ENCODE results near the gene B4GALNT2. TPM values are rescaled to one million over a fixed set of nuclear protein-coding genes. Genes with fewer than 3 reads are reported as not detected.
"Not testable (repeated sequence)": the region's sequence is repeated elsewhere in the genome, so short reads cannot be mapped to it uniquely, and the experiment has no call there.

Gene B4GALNT2
- total and polyA plus RNA-seq, 2 donors (not counting 1 experiment from before 2014, with no cell fraction given), result under 0.01 to 0.01 TPM

DNA sequence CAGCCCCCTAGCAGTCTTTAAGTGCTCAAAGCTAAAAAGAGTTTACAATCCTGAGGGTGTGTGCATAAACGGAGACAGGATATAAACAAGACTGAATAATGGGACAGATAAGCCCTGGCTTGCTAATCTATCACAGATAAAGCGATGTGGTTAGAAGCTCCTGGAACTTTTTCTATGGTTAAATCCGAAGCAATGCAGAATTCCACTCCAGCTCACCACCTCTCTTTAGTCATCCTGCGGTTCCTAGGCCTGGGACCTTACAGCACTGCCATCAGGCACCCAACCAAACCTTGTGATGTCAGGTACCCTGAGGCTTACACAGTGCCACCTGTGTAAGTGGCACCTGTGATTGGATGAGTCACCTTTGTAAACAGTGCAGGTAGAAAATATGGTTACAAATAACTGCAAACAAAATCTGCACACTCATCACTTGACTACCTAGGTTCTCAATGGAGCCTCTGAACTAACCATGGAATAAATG is 31.5 kb upstream of the B4GALNT2 start:
- Histone ChIP-seq H3K9me3 (ENCODE audit: control insufficient read depth, insufficient read depth, low read depth, low read length) (no peaks in the 10 kb centered on the region), H3K4me3 (replicated peaks in 1 of 4; ENCODE audit: control extremely low read depth in 1 of 4, insufficient read depth in 1 of 4, low read depth in 3 of 4, low read length in 4 of 4) (no peak overlapping the region), H3K36me3 (ENCODE audit: control insufficient read depth, insufficient read depth, low read length) (no peaks in the 10 kb centered on the region), H3K4me1 (ENCODE audit: control insufficient read depth, extremely low read depth, insufficient read depth, low read length) (peaks cover 13% of the 10 kb centered on the region), H3K27me3 (ENCODE audit: control insufficient read depth, insufficient read depth, low read length) (no peaks in the 10 kb centered on the region), H2AFZ (ENCODE audit: low read length) (no peak overlapping the region), H3K4me2 (ENCODE audit: extremely low read depth, insufficient read depth, low read length) (no peak overlapping the region), H3K79me2 (ENCODE audit: control insufficient read depth, insufficient read depth, low read length) (no peaks in the 10 kb centered on the region), H3K9ac (ENCODE audit: insufficient read depth, low read length) (no peak overlapping the region), H3K27ac (ENCODE audit: insufficient read depth, low read length) (no peak overlapping the region), H4K20me1 (ENCODE audit: control insufficient read depth, extremely low read depth, insufficient read depth, low read length) (no peaks in the 10 kb centered on the region)
- DNase-seq (ENCODE audit: low read depth in 2 of 2), result peak; percentile 48 to 94
- TF ChIP-seq CTCF (conservative IDR thresholded peaks at IDR 0.05 in 1 of 2, IDR thresholded peaks at IDR 0.05 in 1 of 2; ENCODE audit: low read depth in 1 of 2, low read length in 2 of 2) (no peak), EZH2 (IDR thresholded peaks at IDR 0.05; ENCODE audit: low read length, missing control alignments) (no peak)

GRCh38 chr17:49103360-49103759 is 29.2 kb upstream of the B4GALNT2 start:
- H3K36me3 ChIP-seq (ENCODE audit: control insufficient read depth, insufficient read depth, low read length); H3K9me3 ChIP-seq (ENCODE audit: control insufficient read depth, insufficient read depth, low read depth, low read length); H3K4me2 ChIP-seq (ENCODE audit: extremely low read depth, insufficient read depth, low read length); H2AFZ ChIP-seq (ENCODE audit: low read length); H3K27me3 ChIP-seq (ENCODE audit: control insufficient read depth, insufficient read depth, low read length); DNase-seq (ENCODE audit: low read depth in 2 of 2); H3K4me3 ChIP-seq (replicated peaks in 1 of 4; ENCODE audit: control extremely low read depth in 1 of 4, insufficient read depth in 1 of 4, low read depth in 3 of 4, low read length in 4 of 4); H4K20me1 ChIP-seq (ENCODE audit: control insufficient read depth, extremely low read depth, insufficient read depth, low read length); H3K79me2 ChIP-seq (ENCODE audit: control insufficient read depth, insufficient read depth, low read length); H3K9ac ChIP-seq (ENCODE audit: insufficient read depth, low read length); H3K27ac ChIP-seq (ENCODE audit: insufficient read depth, low read length): not testable (repeated sequence)
- peaks cover 17% of the 10 kb centered on the region for H3K4me1 ChIP-seq (ENCODE audit: control insufficient read depth, extremely low read depth, insufficient read depth, low read length)

GRCh38 chr17:49104511-49105074 is 28.0 kb upstream of the B4GALNT2 start:
- peak; percentile 28 to 39 for DNase-seq (ENCODE audit: low read depth in 2 of 2)
- no peak overlapping the region for H3K4me3 ChIP-seq (replicated peaks in 1 of 4; ENCODE audit: control extremely low read depth in 1 of 4, insufficient read depth in 1 of 4, low read depth in 3 of 4, low read length in 4 of 4)
- no peaks in the 10 kb centered on the region for H3K9me3 ChIP-seq (ENCODE audit: control insufficient read depth, insufficient read depth, low read depth, low read length)
- TF ChIP-seq EZH2 (IDR thresholded peaks at IDR 0.05; ENCODE audit: low read length, missing control alignments), result no peak
- no peak for TF ChIP-seq CTCF (conservative IDR thresholded peaks at IDR 0.05 in 1 of 2, IDR thresholded peaks at IDR 0.05 in 1 of 2; ENCODE audit: low read depth in 1 of 2, low read length in 2 of 2)
- peaks cover 17% of the 10 kb centered on the region for H3K4me1 ChIP-seq (ENCODE audit: control insufficient read depth, extremely low read depth, insufficient read depth, low read length)
- H3K9ac ChIP-seq (ENCODE audit: insufficient read depth, low read length), result no peak overlapping the region
- H4K20me1 ChIP-seq (ENCODE audit: control insufficient read depth, extremely low read depth, insufficient read depth, low read length), result no peaks in the 10 kb centered on the region
- H3K4me2 ChIP-seq (ENCODE audit: extremely low read depth, insufficient read depth, low read length), result no peak overlapping the region
- no peaks in the 10 kb centered on the region for H3K79me2 ChIP-seq (ENCODE audit: control insufficient read depth, insufficient read depth, low read length)
- H2AFZ ChIP-seq (ENCODE audit: low read length), result no peak overlapping the region
- no peaks in the 10 kb centered on the region for H3K36me3 ChIP-seq (ENCODE audit: control insufficient read depth, insufficient read depth, low read length)
- no peak overlapping the region for H3K27ac ChIP-seq (ENCODE audit: insufficient read depth, low read length)
- no peaks in the 10 kb centered on the region for H3K27me3 ChIP-seq (ENCODE audit: control insufficient read depth, insufficient read depth, low read length)

Data from fibroblast of lung (primary cell).